H9 (cell line): Measurements from ENCODE around the gene SLC9A9. TPM values are rescaled to one million over a fixed set of nuclear protein-coding genes. Genes with fewer than 3 reads are reported as not detected.

Source experiments
- DNase-seq: peaks from one replicate; pipeline ENCODE4 v3.0.0-alpha.2; 2017
- H2AFZ ChIP-seq: one replicate; pipeline ENCODE4 v1.6.1; 2013; ENCODE audit warnings: mild to moderate bottlenecking, low read length, control low read depth, moderate library complexity
- H2AK5ac ChIP-seq: 2 replicates; pipeline ENCODE4 v1.6.1; 2013; ENCODE audit warnings: low read length, control low read depth, mixed read lengths; ENCODE audit not compliant: insufficient read length
- H2BK120ac ChIP-seq: one replicate; pipeline ENCODE4 v1.6.1; 2013; ENCODE audit warnings: low read depth, mild to moderate bottlenecking, low read length, control low read depth, inconsistent platforms; ENCODE audit not compliant: poor library complexity, severe bottlenecking
- H2BK12ac ChIP-seq: 2 replicates; pipeline ENCODE4 v1.6.1; 2013; ENCODE audit warnings: low read length, control low read depth, mixed read lengths, low read depth; ENCODE audit not compliant: insufficient read length
- H2BK15ac ChIP-seq: 2 replicates; pipeline ENCODE4 v1.6.1; 2013; ENCODE audit warnings: low read depth, low read length, control low read depth
- H2BK20ac ChIP-seq: one replicate; pipeline ENCODE4 v1.6.1; 2013; ENCODE audit warnings: low read depth, mild to moderate bottlenecking, low read length, control low read depth, inconsistent platforms; ENCODE audit not compliant: poor library complexity, severe bottlenecking
- H2BK5ac ChIP-seq: 2 replicates; pipeline ENCODE4 v1.6.1; 2013; ENCODE audit warnings: low read length, control low read depth, mixed read lengths; ENCODE audit not compliant: insufficient read length
- H3K14ac ChIP-seq: 2 replicates; pipeline ENCODE4 v1.6.1; 2013; ENCODE audit warnings: low read length, control low read depth; ENCODE audit not compliant: insufficient read depth
- H3K18ac ChIP-seq: 2 replicates; pipeline ENCODE4 v1.6.1; 2013; ENCODE audit warnings: low read depth, mild to moderate bottlenecking, mixed read lengths, low read length, control low read depth; ENCODE audit not compliant: insufficient read length
- H3K23ac ChIP-seq: 2 replicates; pipeline ENCODE4 v1.6.1; 2013; ENCODE audit warnings: low read length, control low read depth, mixed read lengths, low read depth; ENCODE audit not compliant: insufficient read length
- H3K23me2 ChIP-seq: 2 replicates; pipeline ENCODE4 v1.6.1; 2013; ENCODE audit warnings: low read depth, mild to moderate bottlenecking, mixed read lengths, low read length, control low read depth; ENCODE audit not compliant: insufficient read length, poor library complexity, severe bottlenecking
- H3K27ac ChIP-seq: 2 replicates; pipeline ENCODE4 v1.5.1; 2013; ENCODE audit warnings: low read length, control low read depth, mixed read lengths, low read depth; ENCODE audit not compliant: insufficient read length
- H3K27me3 ChIP-seq: 2 replicates; pipeline ENCODE4 v1.6.1; 2013; ENCODE audit warnings: low read length, control low read depth, inconsistent platforms; ENCODE audit not compliant: insufficient read depth
- H3K4ac ChIP-seq: 2 replicates; pipeline ENCODE4 v1.6.1; 2013; ENCODE audit warnings: low read depth, mild to moderate bottlenecking, control low read depth, inconsistent platforms, low read length, moderate library complexity
- H3K4me1 ChIP-seq: 2 replicates; pipeline ENCODE4 v1.6.1; 2013; ENCODE audit warnings: low read length, control low read depth, inconsistent platforms; ENCODE audit not compliant: insufficient read depth
- H3K4me2 ChIP-seq: 2 replicates; pipeline ENCODE4 v1.6.1; 2013; ENCODE audit warnings: low read length, control low read depth, mixed read lengths; ENCODE audit not compliant: insufficient read length, insufficient read depth
- H3K56ac ChIP-seq: 2 replicates; pipeline ENCODE4 v1.6.1; 2013; ENCODE audit warnings: low read depth, mild to moderate bottlenecking, mixed read lengths, low read length, control low read depth; ENCODE audit not compliant: insufficient read length
- H3K79me1 ChIP-seq: 2 replicates; pipeline ENCODE4 v1.6.1; 2013; ENCODE audit warnings: low read depth, mild to moderate bottlenecking, moderate library complexity, low read length, control low read depth, inconsistent platforms; ENCODE audit not compliant: insufficient read depth, poor library complexity, severe bottlenecking
- H3K79me2 ChIP-seq: 2 replicates; pipeline ENCODE4 v1.6.1; 2013; ENCODE audit warnings: low read length, control low read depth, inconsistent platforms; ENCODE audit not compliant: insufficient read depth
- H3K9ac ChIP-seq: 2 replicates; pipeline ENCODE4 v1.6.1; 2013; ENCODE audit warnings: low read length, control low read depth, mixed read lengths; ENCODE audit not compliant: insufficient read length; ENCODE audit errors: extremely low read depth
- H3K9me3 ChIP-seq: one replicate; pipeline ENCODE4 v1.6.1; 2013; ENCODE audit warnings: low read depth, low read length, inconsistent platforms; ENCODE audit not compliant: control insufficient read depth
- H3T11ph ChIP-seq: one replicate; pipeline ENCODE4 v1.6.1; 2013; ENCODE audit warnings: mild to moderate bottlenecking, low read length, control low read depth, inconsistent platforms
- H4K20me1 ChIP-seq: one replicate; pipeline ENCODE4 v1.6.1; 2013; ENCODE audit not compliant: control insufficient read depth, insufficient read length, insufficient read depth
- H4K5ac ChIP-seq: 2 replicates; pipeline ENCODE4 v1.6.1; 2013; ENCODE audit warnings: low read depth, mild to moderate bottlenecking, mixed read lengths, low read length, control low read depth; ENCODE audit not compliant: insufficient read length
- H4K8ac ChIP-seq: replicated peaks from 2 replicates; pipeline ENCODE4 v1.6.1; 2013; ENCODE audit warnings: low read length, control low read depth, mixed read lengths, low read depth; ENCODE audit not compliant: insufficient read length
- H4K91ac ChIP-seq: 2 replicates; pipeline ENCODE4 v1.6.1; 2013; ENCODE audit warnings: low read depth, mild to moderate bottlenecking, moderate library complexity, mixed read lengths, low read length, control low read depth; ENCODE audit not compliant: insufficient read length
- H3K27ac Mint-ChIP-seq, 3 experiments: 2 replicates in 2 of 3; 3 replicates in 1 of 3; pipeline ENCODE4 v1.8.0; 2020 to 2021; ENCODE audit warnings: mixed read lengths in 3 of 3, mild to moderate bottlenecking in 1 of 3, moderate library complexity in 1 of 3
- H3K27me3 Mint-ChIP-seq: 2 replicates; pipeline ENCODE4 v1.8.0; 2021; ENCODE audit warnings: low read depth, mild to moderate bottlenecking, moderate library complexity, mixed read lengths
- H3K36me3 Mint-ChIP-seq, 3 experiments: 2 replicates in 2 of 3; 3 replicates in 1 of 3; pipeline ENCODE4 v1.8.0; 2020 to 2021; ENCODE audit warnings: low read depth in 3 of 3, mixed read lengths in 3 of 3; ENCODE audit not compliant: insufficient read depth in 1 of 3
- H3K4me1 Mint-ChIP-seq, 2 experiments: 2 replicates each; pipeline ENCODE4 v1.8.0; 2020; ENCODE audit warnings: mixed read lengths in 2 of 2
- H3K4me3 Mint-ChIP-seq, 2 experiments: 2 replicates in 1 of 2; 3 replicates in 1 of 2; pipeline ENCODE4 v1.8.0; 2020 to 2021; ENCODE audit warnings: mild to moderate bottlenecking in 2 of 2, mixed read lengths in 2 of 2, moderate library complexity in 1 of 2
- H3K9me3 Mint-ChIP-seq, 2 experiments: 2 replicates in 1 of 2; 3 replicates in 1 of 2; pipeline ENCODE4 v1.8.0; 2020; ENCODE audit warnings: mild to moderate bottlenecking in 2 of 2, mixed read lengths in 2 of 2, moderate library complexity in 1 of 2
- WGBS: extraction: QIAGEN DNeasy Blood & Tissue Kit; methylation state at CpG from one replicate; pipeline ENCODE4 v1.1.7; 2013; ENCODE audit warnings: missing lambda C conversion rate, low lambda C conversion rate, mixed read lengths; ENCODE audit not compliant: insufficient read length; ENCODE audit errors: extremely low coverage; 5-methylcytosine and 5-hydroxymethylcytosine counted together
- total RNA-seq: library from RNA; stranded (reverse); gene quantifications from 2 replicates; pipeline ENCODE4 v1.2.1, GENCODE V29; 2021
- TF ChIP-seq, protein P1 (sequence below): fragments of 200-600 bp; sonication (generic); conservative IDR thresholded peaks from 3 replicates; pipeline ENCODE4 v1.8.0; 2021; ENCODE audit warnings: antibody characterized with exemption, mild to moderate bottlenecking

Gene SLC9A9
- total RNA-seq, 1 experiment from 2014 or later, result 0.35 TPM

DNA sequence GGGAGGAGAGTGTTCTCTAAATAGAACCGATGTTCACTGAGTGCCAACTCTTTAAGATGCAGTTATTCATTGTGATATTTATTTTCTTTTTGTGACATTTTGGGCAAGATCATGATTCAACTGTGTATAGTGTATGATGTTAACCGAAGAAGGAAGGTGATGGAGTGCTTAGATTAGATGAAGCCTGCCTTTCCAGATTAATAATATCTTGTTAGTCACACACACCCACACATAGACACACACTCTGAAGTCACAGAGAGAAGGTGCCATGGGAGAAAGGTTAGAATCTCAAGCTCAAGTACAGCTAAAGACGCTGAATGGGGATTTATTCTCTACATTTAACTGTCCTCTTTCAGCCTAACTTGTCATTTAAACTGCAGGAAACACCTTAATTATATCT, 77.0 kb downstream of the SLC9A9 start:
- no peak overlapping the region for H3K4me2 ChIP-seq
- H3K27me3 ChIP-seq, result no peaks in the 10 kb centered on the region
- no peak overlapping the region for H2BK5ac ChIP-seq
- no peaks in the 10 kb centered on the region for H3K79me2 ChIP-seq
- H2BK20ac ChIP-seq, result no peak overlapping the region
- H3K4me1 Mint-ChIP-seq, result no peaks in the 10 kb centered on the region
- no peak overlapping the region for H4K5ac ChIP-seq
- H4K20me1 ChIP-seq, result no peaks in the 10 kb centered on the region
- H3K36me3 Mint-ChIP-seq, result no peaks in the 10 kb centered on the region
- no peaks in the 10 kb centered on the region for H3K79me1 ChIP-seq
- no peak overlapping the region for H2AK5ac ChIP-seq
- H3K14ac ChIP-seq, result no peak overlapping the region
- no peak overlapping the region for H2BK12ac ChIP-seq
- H3K56ac ChIP-seq, result no peak overlapping the region
- H3K18ac ChIP-seq, result no peak overlapping the region
- TF ChIP-seq, protein P1, sequence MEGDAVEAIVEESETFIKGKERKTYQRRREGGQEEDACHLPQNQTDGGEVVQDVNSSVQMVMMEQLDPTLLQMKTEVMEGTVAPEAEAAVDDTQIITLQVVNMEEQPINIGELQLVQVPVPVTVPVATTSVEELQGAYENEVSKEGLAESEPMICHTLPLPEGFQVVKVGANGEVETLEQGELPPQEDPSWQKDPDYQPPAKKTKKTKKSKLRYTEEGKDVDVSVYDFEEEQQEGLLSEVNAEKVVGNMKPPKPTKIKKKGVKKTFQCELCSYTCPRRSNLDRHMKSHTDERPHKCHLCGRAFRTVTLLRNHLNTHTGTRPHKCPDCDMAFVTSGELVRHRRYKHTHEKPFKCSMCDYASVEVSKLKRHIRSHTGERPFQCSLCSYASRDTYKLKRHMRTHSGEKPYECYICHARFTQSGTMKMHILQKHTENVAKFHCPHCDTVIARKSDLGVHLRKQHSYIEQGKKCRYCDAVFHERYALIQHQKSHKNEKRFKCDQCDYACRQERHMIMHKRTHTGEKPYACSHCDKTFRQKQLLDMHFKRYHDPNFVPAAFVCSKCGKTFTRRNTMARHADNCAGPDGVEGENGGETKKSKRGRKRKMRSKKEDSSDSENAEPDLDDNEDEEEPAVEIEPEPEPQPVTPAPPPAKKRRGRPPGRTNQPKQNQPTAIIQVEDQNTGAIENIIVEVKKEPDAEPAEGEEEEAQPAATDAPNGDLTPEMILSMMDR, result no peak
- no peak overlapping the region for H3K4ac ChIP-seq
- H3K27ac Mint-ChIP-seq, result no peak overlapping the region
- H4K8ac ChIP-seq, result no peak overlapping the region
- no peaks in the 10 kb centered on the region for H3K27me3 Mint-ChIP-seq
- H3K9me3 ChIP-seq, result no peaks in the 10 kb centered on the region
- no peak overlapping the region for H2BK120ac ChIP-seq
- H3K23ac ChIP-seq, result no peak overlapping the region
- H4K91ac ChIP-seq, result no peak overlapping the region
- H3K9me3 Mint-ChIP-seq, result no peaks in the 10 kb centered on the region
- no CpG with 5 or more reads among the region's 3 CpGs for WGBS
- no peak overlapping the region for H2AFZ ChIP-seq
- no peak overlapping the region for H3K27ac ChIP-seq
- no peak overlapping the region for H2BK15ac ChIP-seq
- H3K4me3 Mint-ChIP-seq, result no peak overlapping the region
- no peaks in the 10 kb centered on the region for H3K4me1 ChIP-seq
- no peak for DNase-seq
- H3T11ph ChIP-seq, result no peak overlapping the region
- no peaks in the 10 kb centered on the region for H3K23me2 ChIP-seq
- no peak overlapping the region for H3K9ac ChIP-seq
